Glutamatergic neuron (in vitro differentiated cells): ENCODE data around the gene OR4C3. TPM values are rescaled to one million over a fixed set of nuclear protein-coding genes. Genes with fewer than 3 reads are reported as not detected.
A peak's percentile ranks its signal among the peaks of the same experiment; 100 is the strongest.
"Not testable (repeated sequence)": the region's sequence is repeated elsewhere in the genome, so short reads cannot be mapped to it uniquely, and the experiment has no call there.

Source experiments
- DNase-seq: peaks from one replicate; pipeline ENCODE4 v3.0.0; 2022
- H3K27ac Mint-ChIP-seq: one replicate; pipeline ENCODE4 v1.8.0; 2020; ENCODE audit warnings: mild to moderate bottlenecking, mixed read lengths, inconsistent platforms; ENCODE audit not compliant: unreplicated experiment
- H3K27me3 Mint-ChIP-seq: one replicate; pipeline ENCODE4 v1.8.0; 2020; ENCODE audit warnings: mild to moderate bottlenecking, moderate library complexity, mixed read lengths, inconsistent platforms; ENCODE audit not compliant: unreplicated experiment
- H3K36me3 Mint-ChIP-seq: one replicate; pipeline ENCODE4 v1.8.0; 2020; ENCODE audit warnings: mild to moderate bottlenecking, mixed read lengths, inconsistent platforms; ENCODE audit not compliant: unreplicated experiment
- H3K4me1 Mint-ChIP-seq: one replicate; pipeline ENCODE4 v1.8.0; 2020; ENCODE audit warnings: mild to moderate bottlenecking, low read depth, mixed read lengths, inconsistent platforms; ENCODE audit not compliant: unreplicated experiment
- H3K4me3 Mint-ChIP-seq: one replicate; pipeline ENCODE4 v1.8.0; 2020; ENCODE audit warnings: mild to moderate bottlenecking, mixed read lengths, inconsistent platforms; ENCODE audit not compliant: unreplicated experiment
- H3K9me3 Mint-ChIP-seq: one replicate; pipeline ENCODE4 v1.8.0; 2020; ENCODE audit warnings: mild to moderate bottlenecking, moderate library complexity, mixed read lengths, inconsistent platforms; ENCODE audit not compliant: unreplicated experiment
- long read RNA-seq: library from polyadenylated mRNA; unstranded; transcript quantifications from one replicate; pipeline ENCODE4 v2.0.0, GENCODE V29; 2020; ENCODE audit not compliant: unreplicated experiment
- total RNA-seq: library from RNA; stranded (reverse); fragmentation: NEBNext Ultra II Directional; extraction: Animal tissue kit (Norgen Biotek cat#: 25700); gene quantifications from one replicate; pipeline ENCODE4 v1.2.1, GENCODE V29; 2021; ENCODE audit not compliant: unreplicated experiment
- TF ChIP-seq, protein P1 (sequence below): fragments of 200-600 bp; sonication (generic); IDR thresholded peaks from one replicate; pipeline ENCODE4 v1.5.0; 2021; ENCODE audit not compliant: partially characterized antibody, unreplicated experiment

Gene OR4C3
- total RNA-seq = not detected
- long read RNA-seq = 0 reads

DNA sequence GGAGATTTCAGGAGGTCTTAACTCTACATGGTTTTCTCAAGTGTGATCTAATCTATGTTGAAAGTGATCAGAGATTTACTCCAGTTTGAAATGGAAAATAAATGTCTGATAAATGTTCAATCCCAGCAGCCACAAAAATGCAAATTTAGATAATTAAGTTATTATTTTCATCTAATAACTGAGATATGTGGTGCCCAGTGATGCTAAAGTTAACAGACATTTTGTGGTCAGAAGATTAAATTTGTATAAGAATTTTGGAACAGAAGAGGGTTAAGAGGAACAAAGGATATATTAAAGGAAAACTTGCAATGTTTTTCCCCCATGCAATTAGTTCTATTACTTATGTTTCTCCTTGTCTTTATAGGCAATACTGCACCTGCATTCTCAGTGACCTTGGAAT is at the start of gene OR4C3:
OR4C3 (plus strand) TSS at position 301 of the 400 bp plus-strand sequence. CDS start 102 bp downstream, outside the sequence.
- H3K4me1 Mint-ChIP-seq, H3K36me3 Mint-ChIP-seq, H3K27me3 Mint-ChIP-seq, H3K4me3 Mint-ChIP-seq, DNase-seq, H3K27ac Mint-ChIP-seq: not testable (repeated sequence)
- H3K9me3 Mint-ChIP-seq = peaks cover 12% of the 10 kb centered on the region

DNA sequence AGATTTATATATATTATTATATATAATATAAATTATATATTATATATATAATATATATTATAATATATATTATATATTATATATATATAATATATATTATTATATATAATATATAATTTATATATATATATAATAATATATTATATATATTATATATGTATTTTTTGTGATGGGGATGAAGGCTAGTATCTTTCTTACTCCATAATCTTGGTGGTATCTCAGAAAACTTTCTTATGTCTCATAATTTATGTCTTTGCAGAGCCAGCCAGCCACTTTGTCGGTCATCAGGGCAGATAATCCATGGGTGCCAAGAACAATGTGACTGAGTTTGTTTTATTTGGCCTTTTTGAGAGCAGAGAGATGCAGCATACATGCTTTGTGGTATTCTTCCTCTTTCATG is 18.8 kb upstream of the OR4C3 start, which contains the start of gene OR4S1:
OR4S1 (plus strand) TSS at position 301 of the 400 bp plus-strand sequence; CDS start at position 301, 0 bp downstream.
- DNase-seq = no peak
- Mint-ChIP-seq H3K4me3 (no peak within 1 kb of the TSS), H3K27me3 (peaks cover 4% of the 10 kb centered on the region), H3K4me1 (no peaks in the 10 kb centered on the region), H3K9me3 (no peaks in the 10 kb centered on the region), H3K36me3 (no peaks in the 10 kb centered on the region), H3K27ac (no peak within 1 kb of the TSS)
- TF ChIP-seq, protein P1, sequence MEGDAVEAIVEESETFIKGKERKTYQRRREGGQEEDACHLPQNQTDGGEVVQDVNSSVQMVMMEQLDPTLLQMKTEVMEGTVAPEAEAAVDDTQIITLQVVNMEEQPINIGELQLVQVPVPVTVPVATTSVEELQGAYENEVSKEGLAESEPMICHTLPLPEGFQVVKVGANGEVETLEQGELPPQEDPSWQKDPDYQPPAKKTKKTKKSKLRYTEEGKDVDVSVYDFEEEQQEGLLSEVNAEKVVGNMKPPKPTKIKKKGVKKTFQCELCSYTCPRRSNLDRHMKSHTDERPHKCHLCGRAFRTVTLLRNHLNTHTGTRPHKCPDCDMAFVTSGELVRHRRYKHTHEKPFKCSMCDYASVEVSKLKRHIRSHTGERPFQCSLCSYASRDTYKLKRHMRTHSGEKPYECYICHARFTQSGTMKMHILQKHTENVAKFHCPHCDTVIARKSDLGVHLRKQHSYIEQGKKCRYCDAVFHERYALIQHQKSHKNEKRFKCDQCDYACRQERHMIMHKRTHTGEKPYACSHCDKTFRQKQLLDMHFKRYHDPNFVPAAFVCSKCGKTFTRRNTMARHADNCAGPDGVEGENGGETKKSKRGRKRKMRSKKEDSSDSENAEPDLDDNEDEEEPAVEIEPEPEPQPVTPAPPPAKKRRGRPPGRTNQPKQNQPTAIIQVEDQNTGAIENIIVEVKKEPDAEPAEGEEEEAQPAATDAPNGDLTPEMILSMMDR = no peak

DNA sequence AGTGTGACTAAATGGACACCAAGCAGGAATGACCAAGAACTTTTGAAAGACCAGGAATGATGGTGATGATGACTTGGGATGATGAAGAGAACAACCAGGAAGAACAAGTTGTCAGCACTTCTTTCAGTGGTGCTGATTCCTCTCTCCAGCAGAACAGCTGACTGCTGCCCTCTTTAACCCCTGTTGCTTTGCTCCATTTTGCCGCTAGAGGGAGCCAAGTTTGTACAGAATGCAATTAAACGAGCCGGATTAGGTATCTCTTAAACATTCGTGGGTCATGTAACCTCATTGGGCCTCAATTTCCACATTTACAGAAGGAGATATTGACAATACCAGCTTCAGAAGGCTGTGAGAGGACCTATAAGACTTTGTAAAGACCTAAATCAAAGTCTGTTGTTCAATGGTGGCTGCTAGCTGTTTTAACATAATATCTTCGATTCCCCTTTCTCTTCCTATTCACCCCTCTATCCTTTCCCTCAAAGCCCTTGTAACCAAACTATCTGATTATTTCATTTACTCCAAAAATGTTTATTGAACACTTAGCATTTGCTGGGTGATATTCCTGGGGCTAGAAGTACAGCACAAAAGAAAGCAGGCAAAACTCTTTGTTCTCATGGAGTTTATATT is 16.8 kb upstream of the OR4C3 start:
- peaks cover 4% of the 10 kb centered on the region for H3K27me3 Mint-ChIP-seq

DNA sequence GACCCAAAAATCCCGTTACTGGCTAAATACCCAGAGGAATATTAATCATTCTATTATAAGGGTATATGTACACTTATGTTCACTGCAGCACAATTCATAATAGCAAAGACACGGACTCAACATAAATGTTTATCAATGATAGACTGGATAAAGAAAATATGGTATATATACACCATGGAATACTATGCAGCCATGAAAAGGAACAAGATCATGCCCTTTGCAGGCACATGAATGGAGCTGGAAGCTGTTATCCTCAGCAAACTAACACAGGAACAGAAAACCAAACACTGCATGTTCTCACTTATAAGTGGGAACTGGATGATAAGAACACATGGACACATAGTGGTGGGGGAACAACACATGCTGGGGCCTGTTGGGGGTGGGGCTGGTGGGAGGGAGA is 11.1 kb upstream of the OR4C3 start:
- H3K4me3 Mint-ChIP-seq, H3K27me3 Mint-ChIP-seq, H3K36me3 Mint-ChIP-seq, H3K9me3 Mint-ChIP-seq, DNase-seq, H3K27ac Mint-ChIP-seq, H3K4me1 Mint-ChIP-seq: not testable (repeated sequence)

More for the DNA sequence above, 16.8 kb upstream of the OR4C3 start:
- Mint-ChIP-seq H3K4me1 (no peaks in the 10 kb centered on the region), H3K36me3 (no peaks in the 10 kb centered on the region), H3K4me3 (no peak overlapping the region), H3K27ac (no peak overlapping the region), H3K9me3 (no peaks in the 10 kb centered on the region)
- TF ChIP-seq, protein P1 = peak; percentile 84
- peak; percentile 72 for DNase-seq

DNA sequence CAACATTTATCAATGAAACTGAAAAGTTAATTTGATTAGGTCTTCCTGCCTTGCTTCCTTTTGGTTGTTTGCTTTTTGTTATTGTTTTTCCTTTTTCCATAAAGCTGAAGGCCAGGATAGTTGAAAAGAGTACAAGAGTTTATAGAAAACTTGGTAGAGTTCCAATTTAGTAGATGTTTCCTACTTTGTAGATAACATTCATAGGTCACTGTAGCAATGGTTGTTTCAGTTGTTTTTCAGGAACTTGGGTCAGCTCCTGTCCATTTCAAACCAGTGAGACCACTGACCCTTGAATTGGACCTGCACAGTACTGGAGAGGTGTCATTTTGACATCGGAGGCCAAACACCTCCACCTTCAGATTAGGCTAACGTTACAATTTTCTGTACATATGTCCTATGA is 4.9 kb upstream of the OR4C3 start:
- H3K9me3 Mint-ChIP-seq = peaks cover 17% of the 10 kb centered on the region
- DNase-seq, H3K4me3 Mint-ChIP-seq, H3K27ac Mint-ChIP-seq, H3K36me3 Mint-ChIP-seq, H3K4me1 Mint-ChIP-seq, H3K27me3 Mint-ChIP-seq: not testable (repeated sequence)

- Mint-ChIP-seq H3K4me3 (no peak overlapping the region), H3K36me3 (peaks cover 4% of the 10 kb centered on the region), H3K27ac (no peak overlapping the region), H3K4me1 (no peaks in the 10 kb centered on the region), H3K27me3 (peaks cover 3% of the 10 kb centered on the region), H3K9me3 (peaks cover 12% of the 10 kb centered on the region)
- no peak for DNase-seq
- TF ChIP-seq, protein P1 = no peak
These were observed 16.7 kb downstream of the OR4C3 start for GRCh38 chr11:48341466-48341865.

- not testable (repeated sequence) for H3K36me3 Mint-ChIP-seq, H3K27me3 Mint-ChIP-seq, H3K4me3 Mint-ChIP-seq, H3K4me1 Mint-ChIP-seq, H3K27ac Mint-ChIP-seq, DNase-seq
- peaks cover 12% of the 10 kb centered on the region for H3K9me3 Mint-ChIP-seq
These were observed 17.8 kb downstream of the OR4C3 start for GRCh38 chr11:48342505-48342904.

DNA sequence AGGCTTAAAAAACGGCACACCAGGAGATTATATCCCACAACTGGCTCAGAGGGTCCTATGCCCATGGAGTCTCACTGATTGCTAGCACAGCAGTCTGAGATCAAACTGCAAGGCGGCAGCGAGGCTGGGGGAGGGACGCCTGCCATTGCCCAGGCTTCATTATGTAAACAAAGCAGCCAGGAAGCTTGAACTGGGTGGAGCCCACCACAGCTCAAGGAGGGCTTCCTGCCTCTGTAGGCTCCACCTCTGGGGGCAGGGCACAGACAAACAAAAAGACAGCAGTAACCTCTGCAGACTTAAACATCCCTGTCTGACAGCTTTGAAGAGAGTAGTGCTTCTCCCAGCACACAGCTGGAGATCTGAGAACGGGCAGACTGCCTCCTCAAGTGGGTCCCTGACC is 21.6 kb downstream of the OR4C3 start:
- H3K9me3 Mint-ChIP-seq, DNase-seq, H3K36me3 Mint-ChIP-seq, H3K27me3 Mint-ChIP-seq, H3K4me1 Mint-ChIP-seq, H3K27ac Mint-ChIP-seq, H3K4me3 Mint-ChIP-seq: not testable (repeated sequence)
